Astrocyte (in vitro differentiated cells and primary cell): ENCODE measurements around the gene TCP11.
"Not testable (repeated sequence)": the region's sequence is repeated elsewhere in the genome, so short reads cannot be mapped to it uniquely, and the experiment has no call there.

ENCODE experiments used
- EZH2 ChIP-seq: IDR thresholded peaks from 2 replicates; pipeline ENCODE4 v1.6.1; 2012; ENCODE audit warnings: mild to moderate bottlenecking, low read length, inconsistent platforms; ENCODE audit not compliant: insufficient read depth
- TF ChIP-seq, protein P1 (sequence below): IDR thresholded peaks from 2 replicates; pipeline ENCODE4 v1.5.1; 2011; ENCODE audit warnings: low read depth, mild to moderate bottlenecking, inconsistent platforms, low read length, moderate library complexity; ENCODE audit not compliant: insufficient read depth

DNA sequence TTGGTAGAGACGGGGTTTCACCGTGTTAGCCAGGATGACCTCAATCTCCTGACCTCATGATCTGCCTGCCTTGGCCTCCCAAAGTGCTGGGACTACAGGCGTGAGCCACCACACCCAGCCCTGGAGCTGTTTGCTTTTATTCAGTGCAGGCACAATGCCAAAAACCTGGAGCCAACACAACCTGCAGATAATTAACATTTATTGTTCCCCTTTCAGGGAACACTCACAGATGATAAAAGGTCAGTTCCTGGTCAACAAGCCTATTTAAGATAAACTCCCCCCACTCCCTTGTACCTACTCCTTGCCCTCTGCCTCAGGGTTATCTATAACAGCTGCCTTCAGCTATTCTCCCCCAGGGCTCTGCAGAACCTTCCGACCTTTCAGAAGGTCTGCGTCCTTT lies 33.4 kb downstream of the TCP11 start:
- TF ChIP-seq, protein P1, sequence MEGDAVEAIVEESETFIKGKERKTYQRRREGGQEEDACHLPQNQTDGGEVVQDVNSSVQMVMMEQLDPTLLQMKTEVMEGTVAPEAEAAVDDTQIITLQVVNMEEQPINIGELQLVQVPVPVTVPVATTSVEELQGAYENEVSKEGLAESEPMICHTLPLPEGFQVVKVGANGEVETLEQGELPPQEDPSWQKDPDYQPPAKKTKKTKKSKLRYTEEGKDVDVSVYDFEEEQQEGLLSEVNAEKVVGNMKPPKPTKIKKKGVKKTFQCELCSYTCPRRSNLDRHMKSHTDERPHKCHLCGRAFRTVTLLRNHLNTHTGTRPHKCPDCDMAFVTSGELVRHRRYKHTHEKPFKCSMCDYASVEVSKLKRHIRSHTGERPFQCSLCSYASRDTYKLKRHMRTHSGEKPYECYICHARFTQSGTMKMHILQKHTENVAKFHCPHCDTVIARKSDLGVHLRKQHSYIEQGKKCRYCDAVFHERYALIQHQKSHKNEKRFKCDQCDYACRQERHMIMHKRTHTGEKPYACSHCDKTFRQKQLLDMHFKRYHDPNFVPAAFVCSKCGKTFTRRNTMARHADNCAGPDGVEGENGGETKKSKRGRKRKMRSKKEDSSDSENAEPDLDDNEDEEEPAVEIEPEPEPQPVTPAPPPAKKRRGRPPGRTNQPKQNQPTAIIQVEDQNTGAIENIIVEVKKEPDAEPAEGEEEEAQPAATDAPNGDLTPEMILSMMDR = not testable (repeated sequence)
- not testable (repeated sequence) for TF ChIP-seq EZH2
